ENCODE measurements around the gene CDK13. TPM values are rescaled to one million over a fixed set of nuclear protein-coding genes. Genes with fewer than 3 reads are reported as not detected.

The CDK13 gene
- 67.3 and 77.8 TPM in 2 replicates for total RNA-seq (ENCODE audit: low replicate concordance)

DNA sequence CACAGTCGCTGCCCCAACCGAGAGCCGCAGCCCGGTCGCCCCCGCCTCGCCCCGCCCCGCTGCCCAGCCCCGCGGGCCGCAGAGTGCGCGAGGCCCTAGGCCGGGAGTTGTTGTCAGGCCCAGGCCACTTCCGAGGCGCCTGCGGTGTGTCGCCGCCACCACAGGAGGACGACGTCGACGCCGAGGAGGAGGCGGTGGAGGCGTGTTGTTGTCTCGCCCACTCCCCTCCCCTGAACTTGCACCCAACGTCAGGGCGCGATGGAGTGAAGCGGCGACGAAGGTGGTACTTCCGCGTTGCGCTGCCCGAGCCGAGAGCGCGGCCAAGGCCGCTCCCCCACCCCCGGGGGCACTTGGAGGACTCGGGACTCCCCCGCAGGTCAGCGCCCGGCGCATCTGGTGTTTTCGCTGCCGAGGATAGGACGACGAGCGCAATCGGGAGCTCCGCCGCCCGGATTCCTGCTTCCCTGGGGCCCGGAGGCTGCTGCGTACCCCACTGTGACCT lies at the start of gene CDK13:
CDK13 (plus strand) TSS at position 286 of the 502 bp plus-strand sequence. CDS start 386 bp downstream, outside the sequence.
- H3K4me3 ChIP-seq (ENCODE audit: low read depth, low read length): peak within 1 kb of the TSS; percentile 97
- DNase-seq (ENCODE audit: low read depth): peak; percentile 68
- TF ChIP-seq, protein P1, sequence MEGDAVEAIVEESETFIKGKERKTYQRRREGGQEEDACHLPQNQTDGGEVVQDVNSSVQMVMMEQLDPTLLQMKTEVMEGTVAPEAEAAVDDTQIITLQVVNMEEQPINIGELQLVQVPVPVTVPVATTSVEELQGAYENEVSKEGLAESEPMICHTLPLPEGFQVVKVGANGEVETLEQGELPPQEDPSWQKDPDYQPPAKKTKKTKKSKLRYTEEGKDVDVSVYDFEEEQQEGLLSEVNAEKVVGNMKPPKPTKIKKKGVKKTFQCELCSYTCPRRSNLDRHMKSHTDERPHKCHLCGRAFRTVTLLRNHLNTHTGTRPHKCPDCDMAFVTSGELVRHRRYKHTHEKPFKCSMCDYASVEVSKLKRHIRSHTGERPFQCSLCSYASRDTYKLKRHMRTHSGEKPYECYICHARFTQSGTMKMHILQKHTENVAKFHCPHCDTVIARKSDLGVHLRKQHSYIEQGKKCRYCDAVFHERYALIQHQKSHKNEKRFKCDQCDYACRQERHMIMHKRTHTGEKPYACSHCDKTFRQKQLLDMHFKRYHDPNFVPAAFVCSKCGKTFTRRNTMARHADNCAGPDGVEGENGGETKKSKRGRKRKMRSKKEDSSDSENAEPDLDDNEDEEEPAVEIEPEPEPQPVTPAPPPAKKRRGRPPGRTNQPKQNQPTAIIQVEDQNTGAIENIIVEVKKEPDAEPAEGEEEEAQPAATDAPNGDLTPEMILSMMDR (IDR thresholded peaks at IDR 0.05; ENCODE audit: insufficient read depth, low read length): no peak

DNA sequence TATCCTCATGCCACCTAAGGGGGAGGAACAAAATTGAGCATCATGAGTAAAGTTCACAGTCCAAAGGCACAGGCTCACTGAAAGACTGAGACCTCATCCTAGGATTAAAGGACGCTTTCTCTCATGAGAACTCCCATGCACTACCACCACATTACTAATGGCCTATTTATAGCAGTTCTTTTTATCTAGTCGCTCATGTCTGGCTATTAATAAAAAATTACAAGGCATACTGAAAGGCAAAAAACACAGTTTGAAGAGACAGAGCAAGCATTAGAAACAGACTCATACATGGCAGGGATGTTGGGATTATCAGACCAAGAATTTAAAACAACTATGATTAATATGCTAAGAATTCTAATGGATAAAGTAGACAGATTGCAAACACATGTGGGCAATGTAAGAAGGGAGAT lies 46.0 kb upstream of the CDK13 start:
- TF ChIP-seq, protein P1 (IDR thresholded peaks at IDR 0.05; ENCODE audit: insufficient read depth, low read length): no peak
- no peak overlapping the region for H3K4me3 ChIP-seq (ENCODE audit: low read depth, low read length)
- DNase-seq (ENCODE audit: low read depth): peak; percentile 46

DNA sequence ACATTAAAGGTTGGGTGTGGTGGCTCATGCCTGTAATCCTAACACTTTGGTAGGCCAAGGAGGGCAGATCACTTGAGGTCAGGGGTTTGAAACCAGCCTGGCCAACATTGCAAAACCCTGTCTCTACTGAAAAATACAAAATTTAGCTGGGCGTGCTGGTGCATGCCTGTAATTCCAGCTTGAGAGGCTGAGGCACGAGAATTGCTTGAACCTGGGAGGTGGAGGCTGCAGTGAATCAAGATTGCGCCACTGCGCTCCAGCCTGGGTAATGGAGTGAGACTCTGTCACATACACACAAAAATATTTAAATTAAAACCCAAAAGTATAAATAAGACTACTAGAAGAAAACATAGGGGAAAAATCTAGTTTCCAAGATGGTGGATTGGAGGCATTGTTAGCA lies 41.9 kb upstream of the CDK13 start:
- TF ChIP-seq, protein P1 (IDR thresholded peaks at IDR 0.05; ENCODE audit: insufficient read depth, low read length): no peak
- H3K4me3 ChIP-seq (ENCODE audit: low read depth, low read length): no peak overlapping the region
- DNase-seq (ENCODE audit: low read depth): no peak

DNA sequence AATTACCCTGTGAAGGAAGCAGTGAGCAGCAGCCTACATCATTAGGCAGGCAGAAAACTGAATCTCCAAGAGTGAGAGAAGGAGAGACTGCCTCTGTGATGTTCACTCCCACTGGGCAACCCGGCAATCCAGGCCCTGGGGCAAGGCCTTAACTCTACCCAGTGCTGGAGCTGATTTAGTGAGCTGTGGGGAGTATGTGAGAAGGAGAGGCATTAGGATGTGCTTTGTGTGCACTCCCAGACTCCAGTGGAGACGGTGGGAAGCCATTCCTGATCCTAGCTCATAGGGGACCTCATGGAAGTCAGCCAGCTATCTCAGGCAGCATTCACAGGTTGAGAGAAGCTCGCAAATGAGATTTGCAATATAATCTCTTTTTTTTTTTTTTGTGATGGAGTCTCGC lies 41.1 kb upstream of the CDK13 start:
- no peak overlapping the region for H3K4me3 ChIP-seq (ENCODE audit: low read depth, low read length)
- TF ChIP-seq, protein P1 (IDR thresholded peaks at IDR 0.05; ENCODE audit: insufficient read depth, low read length): no peak
- DNase-seq (ENCODE audit: low read depth): no peak

DNA sequence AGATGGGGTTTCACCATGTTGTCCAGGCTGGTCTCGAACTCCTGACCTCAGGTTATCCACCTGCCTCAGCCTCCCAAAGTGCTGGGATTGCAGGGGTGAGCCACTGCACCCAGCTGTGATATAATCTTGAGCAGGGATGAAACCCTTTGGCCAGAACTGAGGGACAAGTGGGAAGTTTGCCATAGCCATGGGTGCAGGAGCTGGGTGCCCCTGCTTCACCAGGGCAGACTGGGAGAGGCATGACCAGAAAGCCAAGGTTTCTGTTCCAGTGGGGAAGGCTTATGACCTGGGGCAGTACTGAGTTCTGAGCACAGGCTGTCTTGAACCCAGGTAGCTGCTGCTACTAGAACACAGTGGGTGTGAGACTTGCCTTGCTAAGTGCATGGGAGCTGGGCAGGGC lies 40.5 kb upstream of the CDK13 start:
- TF ChIP-seq, protein P1 (IDR thresholded peaks at IDR 0.05; ENCODE audit: insufficient read depth, low read length): no peak
- no peak overlapping the region for H3K4me3 ChIP-seq (ENCODE audit: low read depth, low read length)
- DNase-seq (ENCODE audit: low read depth): no peak

DNA sequence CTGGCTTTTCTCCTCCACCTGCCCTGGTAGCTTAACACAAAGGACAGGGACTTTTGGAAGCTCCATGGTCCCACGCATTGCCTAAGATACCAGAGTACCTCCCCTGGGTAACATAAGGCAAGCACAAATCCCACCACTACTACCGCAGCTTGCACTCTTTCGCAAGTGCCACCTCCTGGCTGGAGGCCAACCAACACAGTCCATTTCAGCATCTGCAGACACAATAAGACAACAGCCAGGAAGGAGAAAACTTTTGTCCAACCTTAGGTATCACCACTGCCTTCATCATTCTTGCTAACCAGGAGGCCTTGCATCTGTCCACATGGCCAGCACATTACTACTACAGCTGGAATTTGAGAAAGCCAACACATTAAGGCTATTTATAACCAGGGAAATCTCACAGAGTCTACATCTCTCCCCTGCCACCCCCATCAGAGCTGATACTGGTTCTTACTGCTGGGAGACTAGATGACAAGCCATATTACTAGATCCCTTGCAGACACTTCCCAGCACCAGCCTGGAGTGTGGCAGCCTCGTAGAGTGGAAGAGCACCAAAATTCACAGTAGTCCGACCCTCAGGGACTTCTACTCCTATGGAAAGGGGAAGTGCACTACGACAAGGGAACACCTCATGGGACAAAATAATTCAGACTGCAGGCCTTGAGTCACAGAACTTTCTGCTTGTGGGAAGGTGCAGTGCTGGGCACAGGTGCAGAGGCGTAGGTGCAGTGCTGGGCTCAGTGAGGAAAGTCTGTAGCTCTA lies 39.8 kb upstream of the CDK13 start:
- DNase-seq (ENCODE audit: low read depth): peak; percentile 37
- TF ChIP-seq, protein P1 (IDR thresholded peaks at IDR 0.05; ENCODE audit: insufficient read depth, low read length): no peak

More for the DNA sequence above, 39.8 kb upstream of the CDK13 start:
- no peak overlapping the region for H3K4me3 ChIP-seq (ENCODE audit: low read depth, low read length)

Measured in fibroblast of the aortic adventitia (primary cell).